Kidney (tissue), 14 donors: Measurements from ENCODE around the gene WWC1. TPM values are rescaled to one million over a fixed set of nuclear protein-coding genes. Genes with fewer than 3 reads are reported as not detected.
A peak's percentile ranks its signal among the peaks of the same experiment; 100 is the strongest.

Experiments
- DNase-seq, 5 donors: peaks; one replicate each; pipeline ENCODE4 v3.0.0-alpha.2; 2013 to 2020
- FAIRE-seq: peaks from 2 replicates; lab custom pipeline; 2012; peaks lifted over from hg19 to GRCh38; lab: Jason Lieb, UNC
- H3K27ac ChIP-seq, 2 donors: one replicate each; pipeline ENCODE4 v1.7.0; 2013; ENCODE audit warnings: low read depth in 2 of 2, low read length in 2 of 2, inconsistent platforms in 1 of 2
- H3K27me3 ChIP-seq: one replicate; pipeline ENCODE4 v1.7.1; 2013; ENCODE audit warnings: low read length, inconsistent platforms; ENCODE audit not compliant: control insufficient read depth, insufficient read depth
- H3K36me3 ChIP-seq, 3 donors: one replicate each; pipeline versions ENCODE4 v1.7.0 to v1.7.1; 2013; ENCODE audit warnings: low read length in 3 of 3, control low read depth in 1 of 3, inconsistent platforms in 1 of 3; ENCODE audit not compliant: insufficient read depth in 3 of 3, control insufficient read depth in 2 of 3
- H3K4me1 ChIP-seq, 3 donors: one replicate each; pipeline versions ENCODE4 v1.7.0 to v1.7.1; 2013; ENCODE audit warnings: low read length in 3 of 3, inconsistent platforms in 1 of 3, low read depth in 1 of 3; ENCODE audit not compliant: control insufficient read depth in 2 of 3, insufficient read depth in 2 of 3
- H3K4me3 ChIP-seq, 3 donors: one replicate each; pipeline versions ENCODE4 v1.7.0 to v1.8.1; 2013; ENCODE audit warnings: low read length in 3 of 3, control low read depth in 1 of 3, inconsistent platforms in 1 of 3
- H3K9ac ChIP-seq, 3 donors: one replicate each; pipeline versions ENCODE4 v1.7.0 to v1.7.1; 2013; ENCODE audit warnings: low read length in 3 of 3, control low read depth in 1 of 3, inconsistent platforms in 1 of 3
- H3K9me3 ChIP-seq, 3 donors: one replicate each; pipeline versions ENCODE4 v1.7.0 to v1.7.1; 2013; ENCODE audit warnings: low read length in 3 of 3, control low read depth in 1 of 3, inconsistent platforms in 1 of 3; ENCODE audit not compliant: control insufficient read depth in 2 of 3, insufficient read depth in 1 of 3
- CTCF ChIP-seq: IDR thresholded peaks from 3 replicates; pipeline ENCODE4 v1.5.1; 2012; ENCODE audit warnings: mild to moderate bottlenecking, moderate library complexity, borderline replicate concordance; ENCODE audit not compliant: insufficient read depth; ENCODE audit errors: extremely low read depth
- intact Hi-C: fragments of 100-400 bp; cut with DNase I; formaldehyde crosslinking; loops from one replicate; pipeline ENCODE4 v1.11.1; 2022
- polyA plus RNA-seq: library from polyadenylated mRNA; stranded (reverse); fragments of 350-450 nt; fragmentation: Illumina TruSeq; extraction: RNeasy Lipid Tissue Mini Kit (QIAGEN cat#74804); gene quantifications from one replicate; pipeline ENCODE4 v1.2.3, GENCODE V29; 2014; ENCODE audit warnings: low read depth, low replicate concordance; ENCODE audit not compliant: insufficient read depth
- total RNA-seq: library from RNA; stranded (reverse); fragmentation: NEBNext Ultra II Directional; extraction: Animal tissue kit (Norgen Biotek cat#: 25700); gene quantifications from one replicate; pipeline ENCODE4 v1.2.1, GENCODE V29; 2021
- donor health status: control.
- donor health status: control.
- donor health status: control.
- donor health status: control.
- donor health status: control.
- donor health status: DM: yes; HTN: yes; CAD: no.
- donor health status: Normal renal cell carcinoma (clear cell type).

The WWC1 gene
- total and polyA plus RNA-seq, 2 donors from 2014 or later: 74.4 to 174 TPM

GRCh38 chr5:168313596-168314204 lies 22.3 kb downstream of the WWC1 start:
- no peak overlapping the region for H3K4me3 ChIP-seq
- TF ChIP-seq CTCF: no peak
- H3K9ac ChIP-seq: peak overlapping the region in 1 of 3 donors; percentile 28
- H3K36me3 ChIP-seq: no peaks in the 10 kb centered on the region
- FAIRE-seq (no peak), DNase-seq (no peak)
- peak overlapping the region; percentile 65 to 96 for H3K27ac ChIP-seq
- no peaks in the 10 kb centered on the region for H3K27me3 ChIP-seq
- intact Hi-C loops: no loop called here
- H3K9me3 ChIP-seq: no peaks in the 10 kb centered on the region
- peaks cover 0 to 61% (median 52%) of the 10 kb centered on the region in 3 donors for H3K4me1 ChIP-seq

DNA sequence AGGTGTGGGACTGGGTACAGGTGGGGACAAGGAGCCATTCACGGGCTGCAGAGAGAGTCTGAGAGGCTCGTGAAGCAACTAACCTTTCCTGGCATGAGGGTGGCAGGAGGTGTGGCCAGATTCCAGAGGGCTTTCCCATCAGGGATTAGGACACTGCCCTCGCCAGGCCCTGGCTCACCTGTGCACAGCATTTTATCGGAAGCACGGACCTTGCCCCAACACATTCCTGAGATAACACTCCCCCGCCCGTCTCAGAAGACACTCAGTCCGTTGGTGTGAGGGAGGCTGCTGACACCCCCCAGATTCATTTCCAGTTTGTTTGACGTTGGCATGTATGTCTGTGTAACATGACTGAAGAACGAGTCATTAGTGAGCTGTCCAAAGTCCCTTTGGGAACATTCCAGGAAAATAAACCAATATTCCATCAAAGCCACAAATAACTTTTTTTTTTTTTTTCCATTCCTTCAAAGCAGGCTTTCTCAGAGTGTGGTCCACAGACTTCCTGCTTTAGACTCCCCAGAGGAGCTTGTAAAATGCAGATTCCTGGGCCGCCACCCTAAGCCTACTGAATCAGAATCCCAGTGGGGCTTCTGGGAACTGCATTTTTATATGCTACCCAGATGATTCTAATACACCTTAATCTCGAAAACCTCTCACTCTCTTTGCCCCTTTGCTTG lies 23.4 kb downstream of the WWC1 start:
- H3K27ac ChIP-seq: peak overlapping the region; percentile 80 to 96
- no peaks in the 10 kb centered on the region for H3K9me3 ChIP-seq
- peaks cover 0 to 50% (median 42%) of the 10 kb centered on the region in 3 donors for H3K4me1 ChIP-seq
- no peak overlapping the region for H3K4me3 ChIP-seq
- DNase-seq (peak in 4 of 5 donors; percentile 38 to 88 (median 68)), FAIRE-seq (no peak)
- H3K9ac ChIP-seq: peak overlapping the region in 1 of 3 donors; percentile 60
- H3K36me3 ChIP-seq: no peaks in the 10 kb centered on the region
- intact Hi-C loops: no loop called here
- H3K27me3 ChIP-seq: no peaks in the 10 kb centered on the region
- TF ChIP-seq CTCF: no peak

DNA sequence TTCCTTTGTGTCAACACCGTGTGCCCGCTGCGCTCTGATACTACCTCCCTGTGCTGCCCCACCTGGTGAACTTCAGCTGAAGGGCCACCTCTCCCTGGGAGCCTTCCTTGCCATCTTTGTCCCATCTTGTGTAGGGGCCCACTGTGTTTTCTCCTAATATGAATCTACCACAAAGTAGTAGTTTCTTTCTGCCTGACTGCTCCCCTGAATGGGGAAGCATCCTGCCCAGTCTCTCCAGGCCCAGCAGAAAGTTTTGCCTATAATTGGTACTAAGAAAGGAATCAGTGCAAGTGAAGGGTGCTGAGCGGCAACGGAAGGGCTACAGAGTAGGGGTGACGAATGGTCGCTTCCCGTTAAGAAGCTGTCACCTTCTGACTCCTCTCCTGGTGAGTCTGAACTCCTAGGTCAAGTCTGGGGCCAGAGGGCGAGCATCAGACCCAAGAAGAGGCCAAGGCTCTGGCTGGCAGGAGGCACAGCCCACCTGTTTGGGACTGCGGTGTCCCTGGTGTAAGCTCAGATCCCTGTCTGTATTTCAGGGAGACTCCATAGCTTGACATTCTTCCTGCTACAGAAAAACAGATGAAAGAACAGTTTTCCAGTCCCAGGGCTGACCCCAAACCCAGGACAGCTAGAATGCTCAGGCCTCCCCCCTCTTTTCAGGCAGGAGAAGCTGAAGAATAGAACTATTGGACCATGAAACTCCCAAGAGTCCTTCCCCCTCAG lies 24.1 kb downstream of the WWC1 start:
- peaks cover 0 to 50% (median 43%) of the 10 kb centered on the region in 3 donors for H3K4me1 ChIP-seq
- TF ChIP-seq CTCF: no peak
- FAIRE-seq (no peak), DNase-seq (peak in 2 of 5 donors; percentile 50 to 56)
- intact Hi-C loops: no loop called here
- H3K27me3 ChIP-seq: no peaks in the 10 kb centered on the region
- peak overlapping the region in 2 of 3 donors; percentile 43 to 60 for H3K9ac ChIP-seq
- no peaks in the 10 kb centered on the region for H3K9me3 ChIP-seq
- H3K36me3 ChIP-seq: no peaks in the 10 kb centered on the region
- H3K4me3 ChIP-seq: no peak overlapping the region
- H3K27ac ChIP-seq: peak overlapping the region; percentile 80 to 96
